IMR-90 (cell line): ENCODE results near the gene CEACAM3. TPM values are rescaled to one million over a fixed set of nuclear protein-coding genes. Genes with fewer than 3 reads are reported as not detected.
"Not testable (repeated sequence)": the region's sequence is repeated elsewhere in the genome, so short reads cannot be mapped to it uniquely, and the experiment has no call there.

Experiments used
- ATAC-seq: fragments of 200-7000 bp; cut with Tn5 transposase; 2 replicates; pipeline ENCODE4 v1.9.1; 2020; ENCODE audit warnings: low read depth, mild to moderate bottlenecking, moderate library complexity
- BruUV-seq: library from RNA; stranded (reverse); fragments of 400-500 nt; replicated peaks from 2 replicates; lab custom pipeline; 2021; lab: Mats Ljungman, UMichigan
- CTCF ChIA-PET: fragments of 300-600 bp; formaldehyde crosslinking; extraction: SDS; loops from one replicate; lab custom pipeline; 2021; ENCODE audit warnings: antibody characterized with exemption; lab: Yijun Ruan, JAX
- POLR2A ChIA-PET: fragments of 300-600 bp; sonication (Branson Sonifier 250); formaldehyde crosslinking; loops from one replicate; lab custom pipeline; 2022; ENCODE audit warnings: antibody characterized with exemption; ENCODE audit not compliant: unreplicated experiment; lab: Charles Lee
- DNase-seq: peaks from one replicate; pipeline ENCODE4 v3.0.0; 2013
- H2AFZ ChIP-seq: replicated peaks from 2 replicates; pipeline ENCODE3; 2013; ENCODE audit warnings: low read length, mild to moderate bottlenecking; ENCODE audit not compliant: poor library complexity
- H2AK5ac ChIP-seq: 2 replicates; pipeline ENCODE4 v1.6.1; 2013; ENCODE audit warnings: low read depth, low read length, inconsistent platforms
- H2AK9ac ChIP-seq: replicated peaks from 2 replicates; pipeline ENCODE3; 2013; ENCODE audit warnings: mild to moderate bottlenecking, low read depth, low read length, moderate library complexity; ENCODE audit not compliant: poor library complexity
- H2BK120ac ChIP-seq: 2 replicates; pipeline ENCODE4 v1.6.1; 2013; ENCODE audit warnings: low read depth, low read length, inconsistent platforms
- H2BK15ac ChIP-seq: 3 replicates; pipeline ENCODE4 v1.6.1; 2013; ENCODE audit warnings: low read depth, low read length, inconsistent platforms
- H2BK20ac ChIP-seq: 2 replicates; pipeline ENCODE4 v1.6.1; 2013; ENCODE audit warnings: low read depth, mild to moderate bottlenecking, inconsistent platforms, low read length, moderate library complexity
- H2BK5ac ChIP-seq: 2 replicates; pipeline ENCODE4 v1.6.1; 2013; ENCODE audit warnings: mild to moderate bottlenecking, low read depth, low read length, inconsistent platforms; ENCODE audit not compliant: poor library complexity, severe bottlenecking
- H3K14ac ChIP-seq: replicated peaks from 2 replicates; pipeline ENCODE4 v1.6.1; 2013; ENCODE audit warnings: low read depth, low read length, inconsistent platforms
- H3K18ac ChIP-seq: 2 replicates; pipeline ENCODE4 v1.6.1; 2013; ENCODE audit warnings: low read depth, low read length, control low read depth
- H3K23ac ChIP-seq: 2 replicates; pipeline ENCODE4 v1.6.1; 2013; ENCODE audit warnings: low read depth, low read length, inconsistent platforms
- H3K27ac ChIP-seq: 2 replicates; pipeline ENCODE4 v1.5.1; 2013; ENCODE audit warnings: mild to moderate bottlenecking, control low read depth, low read length; ENCODE audit not compliant: insufficient read depth
- H3K27me3 ChIP-seq: 2 replicates; pipeline ENCODE4 v1.6.1; 2013; ENCODE audit warnings: low read length; ENCODE audit not compliant: control insufficient read depth, insufficient read depth
- H3K36me3 ChIP-seq: 2 replicates; pipeline ENCODE4 v1.6.1; 2013; ENCODE audit warnings: low read length, mixed read lengths; ENCODE audit not compliant: control insufficient read depth, insufficient read depth
- H3K4ac ChIP-seq: 2 replicates; pipeline ENCODE4 v1.6.1; 2013; ENCODE audit warnings: low read depth, low read length, inconsistent platforms
- H3K4me1 ChIP-seq: 2 replicates; pipeline ENCODE4 v1.6.1; 2013; ENCODE audit warnings: low read length, mixed read lengths; ENCODE audit not compliant: control insufficient read depth, insufficient read depth
- H3K4me2 ChIP-seq: 2 replicates; pipeline ENCODE4 v1.6.1; 2013; ENCODE audit warnings: low read depth, mild to moderate bottlenecking, control low read depth, low read length, moderate library complexity
- H3K4me3 ChIP-seq: 2 replicates; pipeline ENCODE4 v1.5.1; 2013; ENCODE audit warnings: low read depth, mild to moderate bottlenecking, control low read depth, low read length, moderate library complexity; ENCODE audit not compliant: insufficient read depth
- H3K56ac ChIP-seq: 2 replicates; pipeline ENCODE4 v1.6.1; 2013; ENCODE audit warnings: low read length, inconsistent platforms; ENCODE audit not compliant: insufficient read depth; ENCODE audit errors: extremely low read depth
- H3K79me1 ChIP-seq, 2 experiments: 2 replicates each; pipeline ENCODE4 v1.6.1; 2013; ENCODE audit warnings: low read length in 2 of 2, inconsistent platforms in 1 of 2, low read depth in 1 of 2
- H3K9ac ChIP-seq: 2 replicates; pipeline ENCODE4 v1.6.1; 2013; ENCODE audit warnings: low read depth, low read length, control low read depth
- H3K9me1 ChIP-seq: 2 replicates; pipeline ENCODE4 v1.6.1; 2013; ENCODE audit warnings: low read length, inconsistent platforms; ENCODE audit not compliant: insufficient read depth
- H3K9me3 ChIP-seq: 2 replicates; pipeline ENCODE4 v1.6.1; 2013; ENCODE audit warnings: low read length; ENCODE audit not compliant: control insufficient read depth, insufficient read depth
- H4K20me1 ChIP-seq: 2 replicates; pipeline ENCODE4 v1.6.1; 2013; ENCODE audit warnings: low read length, inconsistent platforms; ENCODE audit not compliant: insufficient read depth
- H4K5ac ChIP-seq: 2 replicates; pipeline ENCODE4 v1.6.1; 2013; ENCODE audit warnings: mild to moderate bottlenecking, low read depth, low read length, control low read depth
- H4K8ac ChIP-seq, 2 experiments: 2 replicates each; pipeline ENCODE4 v1.6.1; 2013; ENCODE audit warnings: low read depth in 2 of 2, low read length in 2 of 2, control low read depth in 1 of 2, inconsistent platforms in 1 of 2
- H4K91ac ChIP-seq: 2 replicates; pipeline ENCODE4 v1.6.1; 2013; ENCODE audit warnings: low read depth, low read length, inconsistent platforms; ENCODE audit not compliant: insufficient read depth
- WGBS, 2 experiments: methylation state at CpG; one replicate each; pipeline versions ENCODE4 v1.1.5 to v1.1.7; 2013; ENCODE audit warnings: missing lambda C conversion rate in 2 of 2; ENCODE audit not compliant: insufficient read length in 1 of 2; ENCODE audit errors: extremely low coverage in 2 of 2; 5-methylcytosine and 5-hydroxymethylcytosine counted together
- dilution Hi-C: fragments of 300-500 bp; cut with HindIII; formaldehyde crosslinking; loops from one replicate; pipeline ENCODE4 v1.14.3; 2018; ENCODE audit warnings: low sequenced_read_pairs; ENCODE audit not compliant: unreplicated experiment
- in situ Hi-C: fragments of 300-500 bp; cut with MboI; formaldehyde crosslinking; loops from 3 replicates; pipeline ENCODE4 v1.14.3; 2019; ENCODE audit warnings: low sequenced_read_pairs, inconsistent platforms, mixed read lengths
- intact Hi-C: fragments of 100-400 bp; cut with micrococcal nuclease; formaldehyde crosslinking; loops from 2 replicates; pipeline ENCODE4 v1.10.0; 2022
- polyA plus RNA-seq, 3 experiments: library from polyadenylated mRNA; depleted of rRNA; stranded (reverse); fragments of >200 nt; gene quantifications; 2 replicates each; pipeline ENCODE4 v1.2.3, GENCODE V29; 2012; ENCODE audit warnings: low replicate concordance in 1 of 3
- total RNA-seq: library from RNA; depleted of rRNA; stranded (reverse); fragments of >200 nt; gene quantifications from 2 replicates; pipeline ENCODE4 v1.2.3, GENCODE V29; 2012

Gene CEACAM3
- total and polyA plus RNA-seq, 2 of the 4 experiments (the other 2 are of a cell fraction): not detected

DNA sequence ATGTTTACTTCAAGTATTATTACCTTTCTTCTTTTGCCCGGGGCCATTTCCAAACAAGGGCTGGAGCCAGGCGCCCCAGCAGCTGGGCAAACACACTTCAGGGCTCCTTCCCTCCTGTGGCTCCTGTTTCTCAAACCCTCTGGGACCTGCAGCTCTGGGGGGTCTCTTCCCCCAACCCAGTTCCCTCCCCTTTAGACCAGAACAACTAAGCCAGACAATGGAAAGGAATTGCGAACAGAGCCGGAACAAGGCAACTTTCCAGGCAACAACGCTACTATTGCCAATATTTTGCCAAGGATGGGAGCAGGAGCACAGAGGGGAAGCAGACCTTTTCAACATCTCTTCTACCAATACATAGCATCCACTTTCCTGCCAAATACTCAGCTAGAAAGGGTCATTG is 7.3 kb upstream of the CEACAM3 start:
- H3K9me3 ChIP-seq, H3K14ac ChIP-seq, H4K8ac ChIP-seq, H2AFZ ChIP-seq, DNase-seq, H3K23ac ChIP-seq, CTCF ChIA-PET, intact Hi-C loops, H3K27ac ChIP-seq, H3K18ac ChIP-seq, H3K9me1 ChIP-seq, H2AK9ac ChIP-seq, H4K5ac ChIP-seq, H3K4ac ChIP-seq, ATAC-seq, H2BK120ac ChIP-seq, H4K91ac ChIP-seq, H3K36me3 ChIP-seq, H2AK5ac ChIP-seq, H3K4me1 ChIP-seq, H2BK15ac ChIP-seq, dilution Hi-C loops, H3K56ac ChIP-seq, H3K27me3 ChIP-seq, H3K4me3 ChIP-seq, POLR2A ChIA-PET, H3K9ac ChIP-seq, H2BK5ac ChIP-seq, BruUV-seq, H3K79me1 ChIP-seq, H4K20me1 ChIP-seq, H3K4me2 ChIP-seq, H2BK20ac ChIP-seq, in situ Hi-C loops: not testable (repeated sequence)
- WGBS, 2 experiments: no CpG with 5 or more reads among the region's 5 CpGs
